ENCODE results near the gene DAAM2.

- no peak for TF ChIP-seq REST (IDR thresholded peaks at IDR 0.05; ENCODE audit: low read depth)
- TF ChIP-seq CEBPB (IDR thresholded peaks at IDR 0.05) = no peak
- no peak for TF ChIP-seq TAF1 (IDR thresholded peaks at IDR 0.05; ENCODE audit: low read depth)
- TF ChIP-seq YY1 (IDR thresholded peaks at IDR 0.05; ENCODE audit: low read depth) = no peak
- no peak for TF ChIP-seq CREB1 (IDR thresholded peaks at IDR 0.05; ENCODE audit: low read depth)
- no peak for TF ChIP-seq EGR1 (IDR thresholded peaks at IDR 0.05)
- no peak for TF ChIP-seq MAX (IDR thresholded peaks at IDR 0.05)
- no peak for TF ChIP-seq USF1 (IDR thresholded peaks at IDR 0.05)
- TF ChIP-seq NFIC (IDR thresholded peaks at IDR 0.05) = no peak
- TF ChIP-seq EP300 (IDR thresholded peaks at IDR 0.05; ENCODE audit: borderline replicate concordance) = no peak
- no peak for TF ChIP-seq FOXM1 (IDR thresholded peaks at IDR 0.05; ENCODE audit: borderline replicate concordance, low read depth)
- no peak for TF ChIP-seq RAD21 (IDR thresholded peaks at IDR 0.05; ENCODE audit: low read depth)
- no peak for TF ChIP-seq TCF12 (IDR thresholded peaks at IDR 0.05; ENCODE audit: low read depth)
Measured at GRCh38 chr6:39797751-39798150, 5.6 kb downstream of the DAAM2 start.
